Cardiac muscle cell (in vitro differentiated cells and primary cell): Measurements from ENCODE around the gene UBE2B. TPM values are rescaled to one million over a fixed set of nuclear protein-coding genes. Genes with fewer than 3 reads are reported as not detected.

Experiments
- DNase-seq, 2 donors: peaks; one replicate each; pipeline versions ENCODE4 v3.0.0 to v3.0.0-alpha.2; 2010 to 2017; ENCODE audit warnings: low read depth in 1 of 2, low spot score in 1 of 2
- H3K27ac ChIP-seq: fragments of 200-600 bp; sonication (generic); 2 replicates; pipeline ENCODE4 v1.5.1; 2016
- H3K27me3 ChIP-seq: fragments of 200-600 bp; sonication (generic); 2 replicates; pipeline ENCODE4 v1.6.0; 2016; ENCODE audit warnings: control low read depth
- H3K36me3 ChIP-seq: fragments of 200-600 bp; sonication (generic); 2 replicates; pipeline ENCODE4 v1.5.1; 2016; ENCODE audit warnings: control low read depth
- H3K4me1 ChIP-seq: fragments of 200-600 bp; sonication (generic); 2 replicates; pipeline ENCODE4 v1.8.1; 2017; ENCODE audit warnings: low read depth, mild to moderate bottlenecking, mixed run types
- H3K4me3 ChIP-seq: fragments of 200-600 bp; sonication (generic); 2 replicates; pipeline ENCODE4 v1.5.1; 2016; ENCODE audit warnings: mild to moderate bottlenecking
- H3K9me3 ChIP-seq: fragments of 200-600 bp; sonication (generic); 2 replicates; pipeline ENCODE4 v1.5.1; 2017; ENCODE audit warnings: low read depth, mild to moderate bottlenecking, control low read depth
- polyA plus RNA-seq: library from polyadenylated mRNA; unstranded; fragments of >200 nt; fragmentation: Nextera tagmentation; extraction: Ambion mirVana; gene quantifications from 2 replicates; pipeline ENCODE4 v1.2.1, GENCODE V29; 2016
- total RNA-seq: library from RNA; depleted of rRNA; stranded (reverse); fragments of >200 nt; gene quantifications from 2 replicates; pipeline ENCODE4 v1.2.3, GENCODE V29; 2016
- TF ChIP-seq, protein P1 (sequence below): IDR thresholded peaks from 2 replicates; pipeline ENCODE4 v1.5.1; 2012; ENCODE audit warnings: low read depth, mild to moderate bottlenecking, low read length

UBE2B gene
- total and polyA plus RNA-seq, 2 experiments from 2014 or later: 17.8 to 164 TPM

DNA sequence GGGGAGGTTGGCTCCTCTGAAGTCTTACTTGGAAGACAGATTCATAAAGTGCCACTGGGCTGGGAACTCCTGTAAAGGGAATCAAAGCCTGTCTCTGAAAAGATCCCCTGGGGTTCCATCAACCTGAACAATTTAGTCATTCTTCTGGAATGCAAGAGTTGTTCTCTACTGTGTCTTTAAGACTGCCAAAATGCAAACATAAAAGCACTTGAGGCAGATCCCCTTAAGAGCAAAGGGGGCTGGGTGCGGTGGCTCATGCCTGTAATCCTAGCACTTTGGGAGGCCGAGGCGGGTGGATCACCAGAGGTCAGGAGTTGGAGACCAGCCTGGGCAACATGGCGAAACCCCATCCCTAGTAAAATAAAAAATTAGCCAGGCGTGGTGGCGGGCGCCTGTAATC is 23.6 kb downstream of the UBE2B start:
- Histone ChIP-seq H3K9me3 (no peaks in the 10 kb centered on the region), H3K36me3 (peaks cover 60% of the 10 kb centered on the region), H3K27me3 (no peaks in the 10 kb centered on the region), H3K4me1 (no peaks in the 10 kb centered on the region), H3K27ac (no peak overlapping the region), H3K4me3 (no peak overlapping the region)
- TF ChIP-seq, protein P1, sequence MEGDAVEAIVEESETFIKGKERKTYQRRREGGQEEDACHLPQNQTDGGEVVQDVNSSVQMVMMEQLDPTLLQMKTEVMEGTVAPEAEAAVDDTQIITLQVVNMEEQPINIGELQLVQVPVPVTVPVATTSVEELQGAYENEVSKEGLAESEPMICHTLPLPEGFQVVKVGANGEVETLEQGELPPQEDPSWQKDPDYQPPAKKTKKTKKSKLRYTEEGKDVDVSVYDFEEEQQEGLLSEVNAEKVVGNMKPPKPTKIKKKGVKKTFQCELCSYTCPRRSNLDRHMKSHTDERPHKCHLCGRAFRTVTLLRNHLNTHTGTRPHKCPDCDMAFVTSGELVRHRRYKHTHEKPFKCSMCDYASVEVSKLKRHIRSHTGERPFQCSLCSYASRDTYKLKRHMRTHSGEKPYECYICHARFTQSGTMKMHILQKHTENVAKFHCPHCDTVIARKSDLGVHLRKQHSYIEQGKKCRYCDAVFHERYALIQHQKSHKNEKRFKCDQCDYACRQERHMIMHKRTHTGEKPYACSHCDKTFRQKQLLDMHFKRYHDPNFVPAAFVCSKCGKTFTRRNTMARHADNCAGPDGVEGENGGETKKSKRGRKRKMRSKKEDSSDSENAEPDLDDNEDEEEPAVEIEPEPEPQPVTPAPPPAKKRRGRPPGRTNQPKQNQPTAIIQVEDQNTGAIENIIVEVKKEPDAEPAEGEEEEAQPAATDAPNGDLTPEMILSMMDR: no peak
- no peak for DNase-seq

DNA sequence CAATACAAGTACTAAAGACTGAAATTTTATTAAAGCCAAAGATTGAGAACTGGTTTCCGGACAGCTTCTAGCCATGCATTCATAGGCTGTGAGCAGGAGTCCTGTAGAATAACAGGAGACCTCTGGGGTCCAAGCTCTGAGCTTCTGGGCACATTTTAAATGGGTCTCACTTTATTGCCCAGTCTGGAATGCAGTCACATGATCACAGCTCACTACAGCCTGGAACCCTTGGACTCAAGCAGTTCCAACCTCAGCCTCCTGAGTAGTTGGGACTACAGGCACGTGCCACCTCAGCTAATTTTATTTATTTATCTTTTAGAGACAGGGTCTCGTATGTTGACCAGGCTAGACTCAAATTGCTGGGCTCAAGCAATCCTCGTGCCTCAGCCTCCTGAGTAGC is 24.9 kb downstream of the UBE2B start:
- Histone ChIP-seq H3K27me3 (no peaks in the 10 kb centered on the region), H3K9me3 (no peaks in the 10 kb centered on the region), H3K4me1 (no peaks in the 10 kb centered on the region), H3K36me3 (peaks cover 47% of the 10 kb centered on the region), H3K27ac (peak overlapping the region; percentile 26), H3K4me3 (no peak overlapping the region)
- DNase-seq: no peak
- TF ChIP-seq, protein P1: no peak

DNA sequence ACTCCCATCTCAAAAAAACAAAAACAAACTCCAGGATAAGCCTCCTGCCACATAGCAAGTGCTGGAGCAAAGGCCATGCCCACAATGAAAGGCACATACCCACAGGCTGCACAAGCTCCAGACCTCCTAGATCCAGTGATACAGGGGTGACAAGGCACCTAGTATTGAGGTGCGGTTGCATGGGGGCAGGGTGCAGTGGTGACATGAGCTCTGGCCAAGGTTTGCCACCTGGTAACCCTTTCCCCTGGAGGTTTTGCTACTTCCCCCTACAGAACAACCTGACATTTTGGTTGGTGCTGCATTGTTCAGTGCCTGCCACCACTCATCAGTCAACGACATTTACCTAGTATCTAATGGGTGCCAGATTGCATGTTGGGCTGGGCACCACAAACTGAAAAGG is 25.8 kb downstream of the UBE2B start:
- DNase-seq: no peak
- H3K4me3 ChIP-seq: no peak overlapping the region
- TF ChIP-seq, protein P1: no peak
- H3K27me3 ChIP-seq: no peaks in the 10 kb centered on the region
- no peaks in the 10 kb centered on the region for H3K9me3 ChIP-seq
- H3K27ac ChIP-seq: peak overlapping the region; percentile 40
- peaks cover 42% of the 10 kb centered on the region for H3K36me3 ChIP-seq
- H3K4me1 ChIP-seq: no peaks in the 10 kb centered on the region

DNA sequence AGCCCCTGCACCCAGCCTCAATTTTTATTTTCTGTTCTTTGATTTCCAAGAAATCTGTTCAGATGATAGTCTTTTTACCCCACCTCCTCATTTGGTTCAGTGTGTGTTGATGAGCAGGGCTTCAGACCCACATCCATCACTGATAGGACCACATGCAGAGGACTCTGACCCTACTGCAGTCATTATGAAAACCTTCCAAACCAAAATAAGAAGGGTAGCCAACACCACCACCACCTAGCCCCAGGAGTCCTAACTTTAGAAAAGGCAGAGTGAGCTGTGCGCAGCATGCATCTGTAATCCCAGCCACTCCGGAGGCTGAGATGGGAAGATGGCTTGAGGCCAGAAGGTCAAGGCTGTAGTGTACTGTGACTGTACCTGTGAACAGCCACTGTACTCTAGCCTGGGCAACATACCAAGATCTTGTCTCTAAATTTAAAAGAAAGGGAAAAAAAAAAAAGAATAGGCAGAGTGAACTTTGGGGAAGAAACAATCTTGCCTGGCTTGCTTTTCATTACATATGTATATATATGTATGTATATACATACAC is 27.3 kb downstream of the UBE2B start:
- no peak overlapping the region for H3K27ac ChIP-seq
- no peak overlapping the region for H3K4me3 ChIP-seq
- no peaks in the 10 kb centered on the region for H3K4me1 ChIP-seq
- H3K36me3 ChIP-seq: peaks cover 31% of the 10 kb centered on the region
- H3K9me3 ChIP-seq: no peaks in the 10 kb centered on the region
- TF ChIP-seq, protein P1: no peak
- no peak for DNase-seq
- no peaks in the 10 kb centered on the region for H3K27me3 ChIP-seq

DNA sequence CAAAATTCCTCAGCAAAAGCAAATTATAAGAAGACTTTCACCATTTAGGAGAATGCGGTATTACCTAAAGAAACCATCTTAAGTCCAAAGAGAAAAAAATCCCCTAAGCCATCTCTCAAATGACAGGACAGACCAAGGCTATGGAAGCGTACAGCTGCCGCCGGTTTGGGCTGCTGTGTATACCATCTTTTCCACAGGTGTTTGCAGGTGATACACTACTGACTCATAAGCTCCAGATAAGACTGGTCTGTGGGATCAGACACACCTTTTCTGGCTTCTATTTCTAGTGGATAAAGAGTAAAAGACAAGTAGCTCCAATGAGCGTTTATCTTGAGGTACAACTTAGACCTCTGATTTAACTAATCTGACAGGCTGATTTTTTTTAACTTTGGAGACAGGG is 32.6 kb downstream of the UBE2B start:
- no peak overlapping the region for H3K27ac ChIP-seq
- TF ChIP-seq, protein P1: no peak
- H3K4me3 ChIP-seq: no peak overlapping the region

More for the DNA sequence above, 32.6 kb downstream of the UBE2B start:
- Histone ChIP-seq H3K36me3 (peaks cover 11% of the 10 kb centered on the region), H3K9me3 (no peaks in the 10 kb centered on the region), H3K4me1 (no peaks in the 10 kb centered on the region), H3K27me3 (no peaks in the 10 kb centered on the region)
- DNase-seq: no peak
